NCI-H69 (cell line): Measurements from ENCODE around the gene MED27.
A peak's percentile ranks its signal among the peaks of the same experiment; 100 is the strongest.

Source experiments
- DNase-seq: peaks from one replicate; lab custom pipeline; 2025; lab: John Stamatoyannopoulos, UW

MED27 gene

DNA sequence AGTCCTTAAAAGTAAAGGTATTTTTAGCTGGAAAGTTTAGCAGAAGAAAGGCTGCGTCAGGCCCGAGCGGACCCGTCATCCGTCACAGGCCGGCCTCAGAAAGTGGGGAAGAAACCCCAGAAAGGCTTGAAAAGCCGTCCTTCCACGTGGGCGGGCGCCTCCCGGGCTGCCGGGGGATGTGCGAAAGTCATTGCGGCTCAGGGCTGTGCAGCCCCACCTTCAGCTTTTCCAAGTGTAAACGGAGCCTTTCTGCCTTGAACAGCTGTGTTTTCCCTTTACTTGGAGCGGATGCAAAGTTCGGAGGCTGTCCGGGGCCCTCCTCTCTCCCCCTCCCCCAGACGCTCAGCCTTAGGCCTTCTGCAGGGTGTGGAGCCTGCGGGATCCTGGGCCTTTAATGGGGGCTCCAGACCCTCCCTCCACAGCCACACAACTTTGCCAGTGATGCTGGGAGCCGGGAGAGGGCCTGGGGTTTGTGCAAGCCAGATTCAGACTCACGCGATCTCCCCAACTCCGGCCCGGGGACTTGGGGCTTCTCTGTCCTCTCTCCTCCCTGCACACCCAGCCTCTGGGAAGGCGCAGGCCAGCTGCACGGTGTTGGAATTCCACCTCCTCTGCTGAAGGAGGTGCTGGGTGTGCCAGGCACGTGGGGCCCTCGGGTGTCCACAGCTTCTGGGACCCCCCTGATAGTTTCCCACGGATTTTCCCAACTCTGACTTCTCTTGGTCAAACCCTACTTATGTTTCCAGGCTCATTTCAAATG lies 244.3 kb downstream of the MED27 start:
- DNase-seq = no peak

DNA sequence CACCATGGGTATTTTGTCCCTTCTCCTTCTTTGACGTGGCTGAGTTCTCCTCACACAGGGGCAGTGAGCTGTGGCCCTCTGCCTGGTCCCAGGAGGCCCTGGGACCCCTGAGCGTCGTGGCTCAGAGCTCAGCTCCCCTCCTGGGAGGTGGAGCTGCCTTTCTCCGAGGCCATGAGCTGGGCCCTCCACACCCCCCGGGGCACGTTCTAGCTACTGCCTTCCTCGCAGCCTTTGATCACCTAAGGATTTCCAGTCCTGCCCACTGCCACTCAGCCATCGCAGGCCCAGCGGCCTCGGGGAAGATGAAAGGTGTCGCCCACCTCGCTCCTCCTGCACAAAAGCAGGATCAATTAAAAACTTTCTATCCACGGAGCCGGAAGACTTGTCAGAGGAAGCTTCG lies 244.9 kb downstream of the MED27 start:
- DNase-seq = no peak

DNA sequence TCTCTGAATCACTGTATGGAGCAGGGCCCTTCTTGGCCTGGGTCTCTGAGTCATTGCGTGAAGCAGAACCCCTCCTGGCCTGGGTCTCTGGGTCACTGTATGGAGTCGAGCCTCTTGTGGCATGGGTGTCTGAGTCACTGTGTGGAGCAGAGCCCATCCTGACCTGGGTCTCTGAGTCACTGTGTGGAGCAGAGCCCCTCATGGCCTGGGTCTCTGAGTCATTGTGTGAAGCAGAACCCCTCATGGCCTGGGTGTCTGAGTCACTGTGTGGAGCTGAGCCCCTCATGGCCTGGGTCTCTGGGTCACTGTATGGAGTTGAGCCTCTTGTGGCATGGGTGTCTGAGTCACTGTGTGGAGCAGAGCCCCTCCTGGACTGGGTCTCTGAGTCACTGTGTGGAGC lies 245.8 kb downstream of the MED27 start:
- DNase-seq = no peak

DNA sequence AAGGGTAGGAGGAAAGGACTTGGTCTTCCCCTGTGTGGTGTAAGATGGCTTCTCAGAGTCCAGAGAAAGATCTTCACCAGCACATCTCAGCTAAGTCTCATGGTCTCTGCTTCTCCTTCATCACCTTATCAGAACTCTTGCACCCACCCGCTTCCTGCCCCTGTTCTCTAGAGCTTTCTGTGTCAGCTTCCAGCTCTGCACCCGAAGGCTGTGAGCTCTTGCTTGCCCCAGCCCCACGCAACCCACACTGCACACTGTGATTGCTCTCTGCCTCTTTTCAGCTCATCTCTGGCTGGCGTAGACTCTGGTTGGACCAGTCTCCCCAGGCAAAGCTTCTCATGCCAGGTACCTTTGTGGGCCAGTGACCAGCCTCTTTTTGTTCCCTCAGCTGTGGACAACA lies 246.6 kb downstream of the MED27 start:
- no peak for DNase-seq

DNA sequence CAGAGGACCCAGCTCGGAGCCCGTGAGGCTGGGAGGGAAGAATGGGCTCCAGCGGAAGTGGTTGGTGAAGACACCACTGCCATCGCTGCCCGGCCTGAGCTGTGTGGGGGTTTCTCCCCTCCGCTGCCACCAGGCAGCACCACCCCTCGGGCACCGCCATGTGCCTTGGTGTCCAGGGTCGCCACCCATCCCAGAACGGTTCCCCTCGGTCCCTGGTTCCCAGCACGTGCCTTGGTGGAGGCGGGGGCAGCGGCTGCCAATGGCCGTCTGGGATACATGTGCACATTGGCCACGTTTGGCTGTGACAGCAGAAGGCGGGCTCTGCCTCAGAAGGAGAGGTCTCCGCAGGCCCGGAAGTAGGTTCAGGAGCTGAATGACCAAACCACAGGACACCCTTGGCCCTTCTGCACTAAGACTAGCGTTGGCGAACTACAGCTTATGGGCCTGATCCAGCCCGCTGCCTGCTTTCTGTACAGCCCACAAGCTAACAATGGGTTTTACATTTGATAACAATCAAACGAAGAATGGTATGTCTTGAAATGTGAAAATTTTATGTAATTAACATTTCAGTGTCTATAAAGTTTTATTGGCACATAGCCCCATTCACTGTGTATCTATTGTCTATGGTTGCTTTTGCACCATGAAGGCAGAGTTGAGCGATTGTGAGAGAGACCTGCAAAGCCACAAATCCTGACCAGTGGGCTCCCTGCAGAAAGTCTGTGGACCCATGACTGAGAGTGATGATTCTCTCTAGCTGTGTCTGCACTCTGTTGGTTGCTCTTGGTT lies 248.1 kb downstream of the MED27 start:
- DNase-seq = no peak

DNA sequence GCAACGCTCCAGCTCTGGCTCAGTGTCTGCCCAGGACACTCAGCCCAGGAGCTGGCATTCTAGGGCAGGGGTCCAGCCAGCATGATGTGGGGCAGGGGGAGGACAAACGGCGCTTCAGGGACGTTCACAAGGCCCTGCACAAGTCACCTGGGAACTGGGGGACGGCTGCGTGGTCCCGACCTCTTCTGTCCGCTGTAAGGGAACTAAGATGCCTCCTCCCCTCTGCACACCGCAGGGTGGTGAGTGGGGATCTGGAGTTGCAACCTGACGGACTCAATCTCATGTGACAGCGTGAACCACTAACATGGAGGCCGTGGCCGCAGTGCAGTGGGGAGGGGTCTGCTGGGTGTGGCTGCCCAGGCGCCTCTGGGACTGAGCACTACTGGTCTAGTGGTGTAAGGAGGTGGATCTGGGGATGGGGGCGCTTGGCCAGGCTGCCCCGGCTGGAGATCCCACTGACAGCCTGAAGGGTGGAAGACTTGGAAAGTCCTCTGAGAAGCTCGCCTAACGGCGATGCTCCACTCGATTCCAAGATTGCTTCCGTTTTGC lies 251.8 kb downstream of the MED27 start:
- DNase-seq = no peak

DNA sequence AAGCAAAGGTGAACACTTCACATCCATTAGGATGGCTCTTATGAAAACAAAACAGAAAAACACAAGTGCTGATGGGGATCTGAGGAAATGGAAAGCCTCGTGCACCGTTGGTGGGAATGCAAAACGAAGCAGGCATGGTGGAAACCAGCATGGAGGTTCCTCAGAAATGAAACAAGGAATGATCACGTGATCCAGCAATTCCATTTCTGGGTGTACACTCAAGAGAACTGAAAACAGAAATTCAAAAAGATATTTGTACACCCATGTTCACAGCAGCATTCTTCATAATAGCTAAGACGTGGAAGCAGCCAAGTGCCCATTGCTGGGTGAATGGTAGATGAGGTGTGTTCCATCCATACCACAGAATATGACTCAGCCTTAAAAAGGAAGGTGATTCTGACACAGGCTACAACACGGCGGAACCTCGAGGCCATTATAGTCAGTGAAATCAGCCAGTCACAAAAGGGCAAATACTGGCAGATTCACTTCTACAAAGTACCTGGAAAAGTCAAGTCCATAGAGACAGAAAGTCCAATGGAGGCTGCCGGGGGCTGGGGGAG lies 252.6 kb downstream of the MED27 start:
- no peak for DNase-seq

DNA sequence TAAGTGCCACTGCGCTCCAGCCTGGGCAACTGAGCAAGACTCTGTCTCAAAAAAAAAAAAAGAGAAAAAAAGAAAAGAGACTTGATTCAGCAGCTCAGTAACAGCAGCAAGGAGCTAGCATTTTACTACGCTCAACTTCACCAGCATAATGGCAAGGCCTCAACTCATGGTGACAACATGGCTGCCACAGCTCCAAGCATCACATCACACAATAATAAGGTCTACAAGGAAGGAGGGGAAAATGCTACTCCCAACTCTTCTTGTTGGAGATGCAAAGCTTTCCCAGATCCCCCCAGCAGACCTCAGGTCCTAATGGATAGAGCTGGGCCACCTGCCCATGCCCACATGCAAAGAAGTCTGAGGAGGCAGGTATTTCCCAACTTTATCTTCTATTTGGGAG lies 253.6 kb downstream of the MED27 start:
- DNase-seq = no peak

DNA sequence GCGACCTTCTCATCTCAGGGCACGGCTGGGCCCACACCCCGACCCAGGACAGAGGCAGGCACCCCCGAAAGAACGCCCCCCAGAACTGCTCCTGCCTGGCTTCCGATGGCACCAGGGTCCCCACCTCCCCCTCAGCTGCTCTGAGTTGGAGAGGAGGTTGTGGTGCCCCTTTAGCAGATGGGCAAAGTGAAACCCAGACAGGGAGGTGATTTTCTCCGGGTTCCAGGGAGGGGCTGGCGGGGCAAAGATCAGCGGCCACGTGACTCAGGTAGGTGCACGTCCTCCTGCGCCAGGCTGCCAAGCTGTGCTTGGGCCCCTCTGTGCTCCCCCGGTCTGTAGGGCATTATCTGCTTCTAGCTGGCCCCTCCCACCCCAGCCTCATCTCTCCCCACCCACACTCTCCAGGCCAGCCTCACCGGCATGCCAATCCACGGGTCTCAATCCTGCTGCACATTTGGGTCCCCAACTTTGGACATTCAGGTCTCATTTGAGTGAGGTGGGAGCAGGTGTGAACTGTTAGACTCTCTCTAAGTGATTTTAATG lies 254.6 kb downstream of the MED27 start:
- no peak for DNase-seq

DNA sequence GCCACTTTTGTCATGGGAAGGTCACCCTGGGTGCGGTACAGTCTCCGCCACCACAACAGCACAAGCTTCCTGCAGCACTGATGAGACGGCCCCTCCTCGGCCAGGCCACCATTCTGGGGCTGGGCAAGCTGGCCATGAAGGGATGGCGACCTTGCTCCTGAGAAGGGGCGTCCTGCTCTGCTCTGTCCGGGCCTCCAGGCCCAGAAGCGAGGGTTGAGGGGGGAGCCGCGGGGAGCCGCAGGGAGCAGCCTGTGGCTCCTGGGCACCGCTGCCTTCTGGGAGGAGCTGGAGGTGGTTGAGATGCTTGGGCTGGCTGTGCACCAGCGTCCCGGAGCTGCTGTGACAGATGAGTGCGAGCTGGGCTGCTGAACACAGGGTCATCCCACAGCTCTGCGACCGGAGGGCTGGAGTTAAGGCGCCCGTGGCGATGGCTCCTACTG lies 255.5 kb downstream of the MED27 start:
- peak; percentile 60 for DNase-seq

DNA sequence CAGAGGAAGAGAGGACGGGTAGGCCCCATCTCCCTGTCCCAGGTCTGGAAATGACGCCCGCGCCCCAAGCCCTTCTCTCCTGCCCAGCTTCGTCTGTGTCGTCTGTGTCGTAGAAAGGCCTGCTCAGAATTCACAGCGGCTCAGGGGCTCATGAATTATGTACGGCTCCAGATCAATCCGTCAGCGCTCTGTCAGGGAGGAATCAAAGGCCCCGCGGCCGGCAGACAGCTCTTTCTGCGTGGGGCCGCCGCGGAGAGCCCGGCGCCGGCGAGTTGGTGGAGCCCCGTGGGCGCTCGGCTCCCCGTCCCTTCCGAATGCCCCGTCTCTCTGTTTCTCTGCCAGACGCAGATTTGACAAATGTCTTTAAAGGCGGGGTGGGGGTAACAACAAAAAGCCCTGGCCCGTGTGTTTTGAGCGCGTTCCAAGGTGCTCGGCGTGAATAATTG lies 255.9 kb downstream of the MED27 start:
- peak; percentile 60 for DNase-seq

DNA sequence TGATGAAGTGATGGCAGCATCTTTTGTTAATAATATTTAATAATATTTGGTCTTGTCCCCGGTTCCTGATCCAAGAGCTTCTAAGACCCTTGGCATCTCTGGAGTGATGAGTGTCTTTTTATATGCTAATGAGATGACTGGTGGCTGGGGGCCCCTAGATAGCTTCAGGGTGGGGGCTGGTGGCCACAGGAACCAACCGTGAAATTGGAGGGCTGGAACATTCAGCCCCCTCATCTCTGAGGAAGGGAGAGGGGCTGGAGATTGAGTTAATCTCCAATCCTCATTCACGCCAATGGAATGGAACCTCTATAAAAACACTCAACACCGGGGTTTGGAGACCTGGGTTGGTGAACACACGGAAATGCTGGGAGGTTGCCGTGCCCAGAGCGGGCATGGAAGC lies 261.6 kb downstream of the MED27 start:
- peak; percentile 71 for DNase-seq

DNA sequence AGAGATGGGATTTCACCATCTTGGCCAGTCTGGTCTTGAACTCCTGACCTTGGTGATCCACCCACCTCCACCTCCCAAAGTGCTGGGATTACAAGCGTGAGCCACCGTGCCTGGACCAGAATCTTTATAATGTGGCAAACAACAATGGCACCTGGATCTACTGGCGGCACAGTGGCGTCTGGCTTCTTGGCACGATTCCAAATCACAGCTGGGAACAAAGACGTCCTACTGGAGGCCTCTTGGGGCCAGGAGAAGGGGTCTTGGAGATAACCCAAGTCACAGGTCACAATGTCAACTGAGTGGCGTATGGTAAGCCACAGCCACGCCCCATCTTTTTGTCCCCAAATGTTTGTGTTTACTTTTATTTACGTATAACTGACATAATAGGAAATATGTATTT lies 262.0 kb downstream of the MED27 start:
- DNase-seq = peak; percentile 96

DNA sequence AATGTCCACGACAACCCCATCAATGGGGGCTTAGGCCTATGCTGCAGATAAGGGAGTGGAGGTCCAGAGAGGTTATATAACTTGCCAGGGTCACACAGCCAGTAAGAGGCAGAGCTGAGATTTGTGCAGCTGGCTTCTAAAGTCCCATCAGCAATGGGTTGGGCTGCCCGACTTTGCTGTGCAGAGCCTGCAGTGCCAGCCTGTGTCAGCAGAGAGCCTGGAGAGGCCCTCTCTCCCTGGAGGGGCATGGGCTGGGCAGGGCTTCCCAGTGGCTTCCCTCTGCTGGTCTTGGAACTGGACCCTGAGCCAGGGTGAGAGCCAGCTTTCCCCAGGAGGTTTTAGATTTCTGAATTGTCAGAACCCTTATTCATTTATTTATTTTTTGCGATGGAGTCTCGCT lies 262.6 kb downstream of the MED27 start:
- peak; percentile 69 for DNase-seq

DNA sequence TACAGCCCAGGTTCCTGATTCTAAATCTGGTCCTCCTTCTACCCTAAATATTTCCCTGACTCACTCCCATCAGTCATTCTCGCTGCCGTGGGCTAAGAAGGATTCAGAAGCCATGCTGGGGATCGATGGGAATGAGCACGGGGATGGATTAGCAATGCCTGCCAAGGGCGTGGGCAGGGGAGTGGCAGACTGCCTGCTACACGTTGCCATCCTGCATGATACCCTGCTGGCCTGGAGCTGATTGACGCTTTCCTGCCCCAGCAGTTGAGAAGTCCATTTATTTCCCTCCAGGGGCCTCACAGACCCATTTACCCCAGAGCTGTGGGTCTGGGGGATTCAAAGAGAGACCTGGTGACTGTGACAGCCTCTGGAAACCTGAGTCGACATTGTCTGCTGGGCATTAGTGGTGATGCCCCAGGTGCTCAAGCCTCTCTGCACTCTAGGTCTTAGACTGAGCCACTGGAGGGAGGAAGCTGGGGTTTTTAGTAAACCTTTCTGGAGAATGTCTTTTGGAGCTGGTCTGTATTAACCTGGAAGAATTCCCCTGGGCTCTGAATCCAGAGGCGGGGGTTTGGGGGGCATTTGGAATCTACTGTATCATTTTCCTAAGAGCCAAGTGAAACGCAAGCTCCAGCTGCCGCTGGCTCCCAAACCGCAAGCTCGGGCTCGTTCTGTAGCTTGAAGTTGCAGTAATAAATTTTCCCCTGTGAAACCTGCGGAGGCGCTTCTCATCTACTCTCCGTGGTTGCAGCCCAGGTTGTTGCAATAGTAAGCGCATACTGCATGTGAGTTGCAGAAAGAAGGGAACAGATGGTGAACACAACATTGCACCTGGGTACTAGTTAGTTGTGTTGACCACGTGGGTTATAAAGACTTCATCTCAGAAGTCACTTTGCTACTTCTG lies 263.4 kb downstream of the MED27 start:
- DNase-seq = peak; percentile 78

DNA sequence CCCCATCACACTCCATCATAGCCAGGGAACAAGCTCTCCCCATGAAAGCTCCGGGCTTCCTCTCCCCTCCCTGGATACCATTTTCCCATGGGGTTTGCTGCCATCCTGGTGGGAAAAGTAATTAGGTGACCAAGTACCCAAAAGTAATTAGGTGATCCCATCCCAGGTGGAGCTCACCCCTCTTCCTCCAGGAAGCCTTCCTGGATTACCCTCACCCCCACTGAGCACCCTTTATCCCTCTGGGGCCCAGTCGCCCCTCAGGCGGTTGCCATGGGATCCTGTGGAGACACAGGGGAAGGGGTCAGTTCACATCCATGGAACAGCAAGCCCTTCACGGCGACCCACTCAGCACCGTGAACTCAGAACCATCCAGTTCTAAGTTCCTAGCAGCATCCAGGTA lies 265.0 kb downstream of the MED27 start:
- DNase-seq = no peak

DNA sequence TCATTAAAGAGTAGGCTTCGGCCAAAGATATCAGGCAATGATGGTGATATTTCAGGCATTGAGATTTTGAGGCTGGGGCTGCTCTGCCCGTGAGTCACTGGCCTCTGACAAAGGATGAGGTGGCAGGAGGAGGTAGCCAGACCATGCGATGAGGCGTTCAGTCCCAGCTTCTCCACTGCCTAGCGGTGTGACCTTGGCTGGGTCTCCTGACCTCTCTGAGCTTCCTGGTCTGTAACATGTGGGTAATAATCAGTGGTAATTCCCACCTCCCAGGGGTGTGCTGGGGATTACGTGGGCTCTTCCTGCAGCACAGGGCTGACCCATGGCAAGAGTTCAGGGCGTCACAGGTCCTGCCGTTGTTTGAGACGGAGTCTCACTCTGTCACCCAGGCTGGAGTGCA lies 266.6 kb downstream of the MED27 start:
- no peak for DNase-seq

DNA sequence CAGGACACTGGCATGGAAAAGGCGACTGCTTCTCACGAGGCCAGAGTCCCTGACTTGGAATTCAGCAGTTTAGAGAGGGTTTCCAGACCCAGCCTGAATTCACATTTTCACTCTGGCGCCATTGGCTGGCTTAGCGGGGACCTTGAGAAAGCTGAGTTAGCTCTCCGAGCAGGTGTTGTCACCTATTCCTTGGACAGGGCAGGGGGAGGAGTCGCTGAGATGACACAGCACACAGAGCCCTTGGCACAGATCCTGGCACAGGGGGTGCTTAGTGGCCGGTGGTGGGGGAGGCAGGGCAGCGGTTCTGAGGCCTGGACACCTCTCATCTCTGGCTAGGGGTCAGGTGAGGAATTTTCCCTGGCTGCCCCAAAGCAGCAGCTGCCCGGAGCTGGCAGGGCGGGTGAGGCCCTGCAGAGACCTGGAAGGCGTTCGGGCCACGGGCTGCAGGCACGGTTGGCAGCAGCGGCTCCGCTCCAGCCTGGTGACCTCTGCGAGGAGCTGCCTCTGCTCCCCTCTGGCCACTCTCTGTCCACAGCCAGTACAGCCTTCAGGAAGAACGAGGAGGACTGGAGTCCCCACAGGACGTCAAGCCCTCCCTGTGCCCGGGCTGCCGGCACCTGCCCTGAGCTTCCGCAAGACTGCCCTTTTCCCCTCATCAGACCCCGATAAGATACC lies 267.4 kb downstream of the MED27 start:
- no peak for DNase-seq

DNA sequence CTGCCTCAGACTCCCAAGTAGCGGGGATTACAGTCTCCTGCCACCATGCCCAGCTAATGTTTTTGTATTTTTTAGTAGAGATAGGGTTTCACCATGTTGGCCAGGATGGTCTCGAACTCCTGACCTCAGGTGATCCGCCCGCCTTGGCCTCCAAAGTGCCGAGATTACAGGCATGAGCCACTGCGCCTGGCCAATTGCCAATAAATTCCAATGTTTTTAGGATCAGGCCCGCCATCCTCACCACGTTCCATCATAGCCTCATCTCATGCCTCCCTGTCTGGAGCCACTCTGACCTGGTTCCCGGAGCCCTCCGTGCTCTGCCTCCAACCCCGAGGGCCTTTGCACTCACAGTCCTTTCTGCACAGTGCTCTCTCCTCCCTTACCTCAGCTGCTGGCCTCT lies 268.3 kb downstream of the MED27 start:
- no peak for DNase-seq

DNA sequence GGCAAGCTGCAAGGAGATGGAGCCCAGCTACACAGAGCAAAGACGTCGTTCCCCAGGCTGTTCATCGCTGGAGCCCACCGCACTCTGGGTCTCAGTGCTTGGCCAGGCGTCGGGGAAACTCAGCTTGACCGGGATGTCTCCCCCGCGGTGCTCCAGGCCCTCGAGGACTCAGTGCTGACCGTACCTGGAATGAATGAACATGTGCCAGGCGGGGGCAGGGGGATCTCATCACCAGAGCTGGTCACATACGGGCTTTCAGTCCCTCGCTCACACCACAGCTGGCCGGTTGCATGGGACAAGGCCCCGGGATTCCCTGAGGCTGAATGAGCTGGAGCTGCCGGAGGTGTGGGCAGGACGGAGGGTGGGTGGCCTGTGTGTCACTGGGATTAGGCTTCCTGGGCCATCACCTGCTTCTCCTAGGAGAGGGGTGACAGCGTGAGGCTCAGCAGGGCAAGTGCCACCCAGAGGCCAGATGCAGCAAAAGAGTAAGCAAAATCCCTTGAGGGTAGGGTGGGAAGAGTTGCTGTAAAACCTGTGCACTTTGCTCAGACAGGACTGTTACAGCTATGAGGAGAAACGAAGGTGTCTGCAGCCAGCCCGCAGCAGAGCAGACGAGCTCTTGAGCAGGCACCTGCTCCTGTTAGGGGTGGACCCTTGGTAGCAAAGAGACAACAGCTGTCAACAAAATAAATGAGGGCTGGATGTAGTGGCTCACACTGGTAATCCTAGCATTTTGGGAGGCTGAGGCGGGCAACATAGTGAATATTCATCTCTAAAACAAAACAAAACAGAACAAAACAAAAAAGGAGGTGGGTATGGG lies 269.1 kb downstream of the MED27 start:
- DNase-seq = peak; percentile 69
